Right lobe of liver (tissue), 6 donors: ENCODE measurements around the gene FOXRED1. TPM values are rescaled to one million over a fixed set of nuclear protein-coding genes. Genes with fewer than 3 reads are reported as not detected.
A peak's percentile ranks its signal among the peaks of the same experiment; 100 is the strongest.

Source experiments
- ATAC-seq, 4 donors: fragments of 200-7000 bp; cut with Tn5 transposase; one replicate each; pipeline ENCODE4 v1.9.1; 2020; ENCODE audit warnings: mild to moderate bottlenecking in 4 of 4, moderate library complexity in 4 of 4
- DNase-seq, 3 donors: peaks; one replicate each; pipeline ENCODE4 v3.0.0-alpha.2; 2020
- H3K27ac ChIP-seq, 3 donors: fragments of 200-600 bp; one replicate each; pipeline ENCODE4 v1.8.0; 2022
- H3K27me3 ChIP-seq, 2 donors: fragments of 200-600 bp; one replicate each; pipeline ENCODE4 v1.8.0; 2022
- H3K36me3 ChIP-seq, 4 donors: fragments of 200-600 bp; sonication (generic) in 1 of 4; one replicate each; pipeline versions ENCODE4 v1.5.1 to v1.8.0; 2017 to 2022; ENCODE audit warnings: control low read depth in 1 of 4
- H3K4me1 ChIP-seq, 4 donors: fragments of 200-600 bp; sonication (generic) in 1 of 4; one replicate each; pipeline versions ENCODE4 v1.5.1 to v1.8.0; 2017 to 2022; ENCODE audit warnings: control low read depth in 1 of 4
- H3K4me3 ChIP-seq, 3 donors: fragments of 200-600 bp; one replicate each; pipeline ENCODE4 v1.8.0; 2022
- H3K9me3 ChIP-seq, 4 donors: fragments of 200-600 bp; sonication (generic) in 1 of 4; one replicate each; pipeline versions ENCODE4 v1.5.1 to v1.8.0; 2017 to 2022; ENCODE audit warnings: control low read depth in 1 of 4
- POLR2A ChIP-seq: fragments of 450-650 bp; IDR thresholded peaks from one replicate; pipeline ENCODE4 v1.6.1; 2017; ENCODE audit warnings: antibody characterized with exemption, mild to moderate bottlenecking
- WGBS: methylation state at CpG from one replicate; pipeline ENCODE4 v1.1.6; 2018; ENCODE audit warnings: low coverage, low lambda C conversion rate; ENCODE audit not compliant: insufficient coverage; ENCODE audit errors: missing lambda C conversion rate; 5-methylcytosine and 5-hydroxymethylcytosine counted together
- intact Hi-C, 2 donors: fragments of 100-400 bp; cut with DNase I; formaldehyde crosslinking; loops; one replicate each; pipeline versions ENCODE4 v1.11.2 to v1.14.1; 2022
- long read RNA-seq: library from polyadenylated mRNA; unstranded; transcript quantifications from one replicate; pipeline ENCODE4 v2.0.0, GENCODE V29; 2019
- total RNA-seq, 6 experiments: library from RNA; depleted of rRNA in 2 of 6; stranded (reverse); fragments of >200 nt in 2 of 6; fragmentation: NEBNext Ultra II Directional in 3 of 6; extraction: Animal tissue kit (Norgen Biotek cat#: 25700) in 3 of 6; gene quantifications; one replicate each; pipeline versions ENCODE4 v1.1.0 to v1.2.4, GENCODE V29; 2016 to 2023
- TF ChIP-seq, protein P1 (sequence below), 4 donors: fragments of 200-600 bp in 3 of 4; fragments of 450-650 bp in 1 of 4; IDR thresholded peaks; one replicate each; pipeline versions ENCODE4 v1.5.1 to v1.8.0; 2016 to 2022; ENCODE audit warnings: antibody characterized with exemption in 4 of 4, mild to moderate bottlenecking in 2 of 4
- donor health status: DM: no; HTN: yes; CAD: no.
- donor health status: DM: no; HTN: no; CAD: no.
- donor health status: DM: no; HTN: no; CAD: no.
- donor health status: DM: no; HTN: yes; CAD: no.
- donor health status: DM: no; HTN: yes; CAD: no.

FOXRED1 gene
- total RNA-seq, result 10 to 100 TPM; 18.6 to 50.2 (median 39.8) TPM
- long read RNA-seq, partial matches to known transcripts, result 0 of 4 reads
- long read RNA-seq, other reads (novel, unspliced or antisense), result 1 of 4 reads

GRCh38 chr11:126268708-126269579, at the start of gene FOXRED1, which contains the start of gene SRPRA:
Gene FOXRED1 (plus strand): TSS chr11:126269154. CDS start chr11:126269207, 53 bp downstream.
Gene SRPRA (minus strand): TSS chr11:126268895. CDS start chr11:126268804, 91 bp downstream.
- ATAC-seq, result peak; percentile 97 to 99 (median 98)
- peak; percentile 100 for DNase-seq
- peak within 1 kb of the TSS; percentile 82 to 91 (median 88) for H3K4me3 ChIP-seq
- peak; percentile 88 for TF ChIP-seq POLR2A
- TF ChIP-seq, protein P1, sequence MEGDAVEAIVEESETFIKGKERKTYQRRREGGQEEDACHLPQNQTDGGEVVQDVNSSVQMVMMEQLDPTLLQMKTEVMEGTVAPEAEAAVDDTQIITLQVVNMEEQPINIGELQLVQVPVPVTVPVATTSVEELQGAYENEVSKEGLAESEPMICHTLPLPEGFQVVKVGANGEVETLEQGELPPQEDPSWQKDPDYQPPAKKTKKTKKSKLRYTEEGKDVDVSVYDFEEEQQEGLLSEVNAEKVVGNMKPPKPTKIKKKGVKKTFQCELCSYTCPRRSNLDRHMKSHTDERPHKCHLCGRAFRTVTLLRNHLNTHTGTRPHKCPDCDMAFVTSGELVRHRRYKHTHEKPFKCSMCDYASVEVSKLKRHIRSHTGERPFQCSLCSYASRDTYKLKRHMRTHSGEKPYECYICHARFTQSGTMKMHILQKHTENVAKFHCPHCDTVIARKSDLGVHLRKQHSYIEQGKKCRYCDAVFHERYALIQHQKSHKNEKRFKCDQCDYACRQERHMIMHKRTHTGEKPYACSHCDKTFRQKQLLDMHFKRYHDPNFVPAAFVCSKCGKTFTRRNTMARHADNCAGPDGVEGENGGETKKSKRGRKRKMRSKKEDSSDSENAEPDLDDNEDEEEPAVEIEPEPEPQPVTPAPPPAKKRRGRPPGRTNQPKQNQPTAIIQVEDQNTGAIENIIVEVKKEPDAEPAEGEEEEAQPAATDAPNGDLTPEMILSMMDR (IDR thresholded peaks at IDR 0.05), result no peak
- H3K27me3 ChIP-seq, result no peaks in the 10 kb centered on the region
- H3K27ac ChIP-seq, result peak within 1 kb of the TSS; percentile 81 to 97 (median 86)
- H3K9me3 ChIP-seq, result no peaks in the 10 kb centered on the region
- peaks cover 0 to 15% (median 4%) of the 10 kb centered on the region in 4 donors for H3K4me1 ChIP-seq
- H3K36me3 ChIP-seq, result peaks cover 7 to 45% (median 21%) of the 10 kb centered on the region in 4 donors
- WGBS, result 2% methylated on average over 5 of the region's 64 CpGs
- intact Hi-C loops, result loop anchor here in 1 of 2 donors (10.0 kb wide), 1 partner anchor 54 kb away; the partner anchor contains the start of genes FAM118B and RPUSD4

- no peak overlapping the region for H3K27ac ChIP-seq
- DNase-seq, result no peak
- no peak overlapping the region for H3K4me3 ChIP-seq
- H3K4me1 ChIP-seq, result peaks cover 0 to 8% (median 0%) of the 10 kb centered on the region in 4 donors
- peak in 1 of 4 donors; percentile 39 for ATAC-seq
- no peaks in the 10 kb centered on the region for H3K36me3 ChIP-seq
- WGBS, result 80% methylated on average over 4 of the region's 4 CpGs
- H3K9me3 ChIP-seq, result no peaks in the 10 kb centered on the region
- H3K27me3 ChIP-seq, result no peaks in the 10 kb centered on the region
- intact Hi-C loops, result loop anchor here in 1 of 2 donors (10.0 kb wide), 1 partner anchor 45 kb away; the partner anchor contains the start of genes FOXRED1 and SRPRA
- TF ChIP-seq POLR2A, result no peak
Observed at GRCh38 chr11:126219547-126219946, 49.4 kb upstream of the FOXRED1 start.

GRCh38 chr11:126224647-126225294, 44.2 kb upstream of the FOXRED1 start:
- Histone ChIP-seq H3K9me3 (no peaks in the 10 kb centered on the region), H3K27ac (no peak overlapping the region), H3K4me3 (no peak overlapping the region), H3K27me3 (no peaks in the 10 kb centered on the region), H3K4me1 (no peaks in the 10 kb centered on the region), H3K36me3 (no peaks in the 10 kb centered on the region)
- 88% methylated on average over 5 of the region's 6 CpGs for WGBS
- TF ChIP-seq, protein P1 (IDR thresholded peaks at IDR 0.05), result no peak
- TF ChIP-seq POLR2A, result no peak
- no peak for DNase-seq
- intact Hi-C loops, result no loop called here
- no peak for ATAC-seq

DNA sequence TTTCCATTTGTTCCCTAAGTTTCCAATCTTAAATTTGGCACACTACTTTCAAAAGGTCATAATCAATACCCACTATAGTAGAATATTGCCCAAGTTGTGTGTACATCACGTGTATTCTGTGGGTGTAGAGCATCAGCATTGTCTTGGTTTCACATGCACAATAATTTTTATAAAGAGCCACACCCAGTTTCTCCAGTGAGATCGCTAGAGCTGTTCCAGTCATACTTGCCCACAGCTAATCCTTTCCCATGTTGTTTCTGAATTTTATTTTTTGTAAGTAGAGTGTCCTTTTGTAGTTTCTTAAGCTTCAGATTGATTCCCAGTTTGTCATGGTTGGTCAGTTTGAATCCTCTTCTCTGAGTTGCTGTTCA, 43.7 kb upstream of the FOXRED1 start:
- DNase-seq (no peak), ATAC-seq (no peak)
- WGBS, result 69% methylated on average over 2 of the region's 2 CpGs
- TF ChIP-seq, protein P1 (IDR thresholded peaks at IDR 0.05), result no peak
- no peak for TF ChIP-seq POLR2A
- Histone ChIP-seq H3K27me3 (no peaks in the 10 kb centered on the region), H3K9me3 (no peaks in the 10 kb centered on the region), H3K4me1 (no peaks in the 10 kb centered on the region), H3K4me3 (no peak overlapping the region), H3K27ac (no peak overlapping the region), H3K36me3 (no peaks in the 10 kb centered on the region)
- intact Hi-C loops, result no loop called here
